HL-60 (cell line): Measurements from ENCODE around the gene NAALADL2.

Source experiments
- DNase-seq, 2 experiments: peaks; one replicate each; pipeline ENCODE4 v3.0.0-alpha.2; 2010 to 2020; ENCODE audit warnings: low read depth in 1 of 2, low spot score in 1 of 2
- H3K27ac ChIP-seq: fragments of 250-450 bp; sonication (Bioruptor Pico); replicated peaks from 2 replicates; pipeline ENCODE4 v1.5.1; 2020; ENCODE audit warnings: mild to moderate bottlenecking, moderate library complexity
- H3K27me3 ChIP-seq: fragments of 250-450 bp; sonication (Bioruptor Pico); 2 replicates; pipeline ENCODE4 v1.5.1; 2021; ENCODE audit warnings: mild to moderate bottlenecking, moderate library complexity; ENCODE audit not compliant: insufficient read depth, poor library complexity, severe bottlenecking
- H3K4me3 ChIP-seq: replicated peaks from 2 replicates; pipeline ENCODE4 v1.5.1; 2011; ENCODE audit warnings: mild to moderate bottlenecking, control low read depth, low read length; ENCODE audit not compliant: insufficient read depth
- CTCF ChIP-seq: IDR thresholded peaks from one replicate; pipeline ENCODE4 v1.5.1; 2011; ENCODE audit warnings: low read length, control low read depth, inconsistent platforms; ENCODE audit not compliant: insufficient read depth
- GABPA ChIP-seq: IDR thresholded peaks from 2 replicates; pipeline ENCODE4 v1.6.1; 2012; ENCODE audit warnings: low read depth
- POLR2AphosphoS5 ChIP-seq: IDR thresholded peaks from 2 replicates; pipeline ENCODE4 v1.6.1; 2012; ENCODE audit warnings: low read depth
- REST ChIP-seq: IDR thresholded peaks from 2 replicates; pipeline ENCODE4 v1.6.1; 2012; ENCODE audit warnings: low read depth; ENCODE audit not compliant: insufficient replicate concordance
- SPI1 ChIP-seq: IDR thresholded peaks from 2 replicates; pipeline ENCODE4 v1.6.1; 2012; ENCODE audit warnings: low read depth, mild to moderate bottlenecking, borderline replicate concordance

Gene NAALADL2

DNA sequence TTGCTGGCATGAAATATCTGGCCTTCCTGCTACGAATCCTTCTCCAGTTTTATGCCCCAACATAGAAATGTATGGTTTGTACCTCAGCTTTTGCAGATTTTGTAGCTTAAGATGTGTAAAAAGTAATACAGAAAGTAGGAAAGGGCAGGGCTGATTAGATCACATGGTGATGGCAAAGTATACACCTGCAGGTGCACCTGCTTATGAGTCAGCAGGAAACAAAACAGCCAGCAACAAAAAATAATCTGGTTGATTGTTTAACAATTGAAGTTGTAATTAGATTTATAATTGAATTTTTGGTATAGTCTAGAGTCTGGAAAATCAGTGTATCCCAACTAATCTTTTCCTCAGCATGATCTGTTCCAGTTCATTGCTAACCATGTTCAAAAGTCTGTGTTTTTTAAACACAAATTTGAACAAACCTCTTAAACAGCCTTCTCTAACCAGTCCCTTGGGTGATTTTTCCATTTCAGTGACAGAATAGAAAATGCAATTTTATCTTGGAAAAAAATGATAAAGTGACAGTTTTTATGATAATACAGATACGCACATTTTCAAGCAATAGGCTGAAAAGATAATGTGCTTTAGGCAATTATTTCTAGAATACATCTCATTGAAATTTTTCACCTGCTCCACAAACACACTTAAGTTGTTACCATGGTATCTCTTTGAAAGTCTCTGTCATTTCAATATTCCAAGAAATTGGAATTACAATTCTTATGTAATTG lies 477.4 kb downstream of the NAALADL2 start:
- no peak for TF ChIP-seq GABPA
- no peak for TF ChIP-seq POLR2AphosphoS5
- TF ChIP-seq REST = no peak
- no peak for TF ChIP-seq SPI1
- TF ChIP-seq CTCF = no peak
- H3K4me3 ChIP-seq = no peak overlapping the region
- no peak overlapping the region for H3K27ac ChIP-seq
- no peak for DNase-seq
- H3K27me3 ChIP-seq = no peaks in the 10 kb centered on the region

- no peak for DNase-seq
- no peaks in the 10 kb centered on the region for H3K27me3 ChIP-seq
- H3K27ac ChIP-seq = no peak overlapping the region
- no peak overlapping the region for H3K4me3 ChIP-seq
- TF ChIP-seq SPI1 (no peak), REST (no peak), CTCF (no peak), POLR2AphosphoS5 (no peak), GABPA (no peak)
Observed at GRCh38 chr3:175337631-175338030, 478.5 kb downstream of the NAALADL2 start.

DNA sequence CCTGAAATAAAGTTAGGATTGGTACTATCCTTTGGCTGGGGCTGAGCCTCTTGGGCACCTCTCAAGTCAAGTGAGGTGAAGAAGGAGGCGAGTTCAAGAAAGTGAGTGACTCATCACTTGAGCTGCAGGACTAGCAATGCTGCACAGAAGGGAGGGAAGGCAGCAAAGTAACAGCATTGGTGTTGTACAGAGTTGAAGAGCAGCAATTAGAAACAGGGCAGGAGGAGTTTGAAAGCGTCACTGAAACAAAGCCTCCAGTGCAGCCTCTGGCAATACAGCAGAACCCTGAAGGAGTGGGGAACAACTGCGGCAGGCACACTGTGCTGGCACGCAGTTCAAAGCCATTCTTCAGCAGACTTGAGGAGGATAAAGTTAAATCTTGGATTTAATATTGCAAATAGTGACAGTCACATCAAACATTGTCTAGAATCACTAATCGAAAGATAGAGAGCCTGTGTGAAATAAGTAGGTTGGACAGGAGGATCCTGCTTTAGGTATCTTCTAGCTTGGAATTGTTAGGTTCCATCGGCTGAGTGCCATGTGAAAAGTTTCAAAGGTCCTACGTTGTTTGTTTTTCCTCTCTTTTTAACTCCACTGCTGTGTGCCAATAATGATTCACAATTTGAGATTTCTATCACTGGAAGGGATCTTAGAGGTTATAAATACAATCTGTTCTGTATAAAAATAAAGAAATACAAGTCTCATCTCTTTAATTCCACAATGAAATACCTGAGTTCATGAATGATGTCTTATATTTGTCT lies 479.8 kb downstream of the NAALADL2 start:
- DNase-seq = no peak
- H3K27ac ChIP-seq = no peak overlapping the region
- TF ChIP-seq REST (no peak), CTCF (no peak), GABPA (no peak), POLR2AphosphoS5 (no peak), SPI1 (no peak)
- H3K4me3 ChIP-seq = no peak overlapping the region
- no peaks in the 10 kb centered on the region for H3K27me3 ChIP-seq
